Ammon's horn (tissue), 1 donor: ENCODE results near the gene RILPL1.
"Not testable (repeated sequence)": the region's sequence is repeated elsewhere in the genome, so short reads cannot be mapped to it uniquely, and the experiment has no call there.

Experiments used
- DNase-seq: peaks from one replicate; pipeline ENCODE4 v3.0.0-alpha.2; 2016; ENCODE audit warnings: low spot score

Gene RILPL1

GRCh38 chr12:123492339-123493039, 41.0 kb downstream of the RILPL1 start:
- not testable (repeated sequence) for DNase-seq

GRCh38 chr12:123491481-123491880, 42.0 kb downstream of the RILPL1 start:
- no peak for DNase-seq

- DNase-seq = no peak
Observed at GRCh38 chr12:123491056-123491455, 42.5 kb downstream of the RILPL1 start.

GRCh38 chr12:123490089-123490488, 43.4 kb downstream of the RILPL1 start:
- no peak for DNase-seq

GRCh38 chr12:123489580-123489979, 43.9 kb downstream of the RILPL1 start:
- DNase-seq = no peak

- no peak for DNase-seq
Observed at GRCh38 chr12:123488539-123489230, 44.8 kb downstream of the RILPL1 start.

GRCh38 chr12:123487428-123487827, 46.1 kb downstream of the RILPL1 start:
- no peak for DNase-seq

- DNase-seq = no peak
Observed at GRCh38 chr12:123485756-123486155, 47.8 kb downstream of the RILPL1 start.

GRCh38 chr12:123483602-123484248, 49.8 kb downstream of the RILPL1 start:
- no peak for DNase-seq

GRCh38 chr12:123482876-123483275, 50.6 kb downstream of the RILPL1 start:
- DNase-seq = no peak

- DNase-seq = not testable (repeated sequence)
Observed at GRCh38 chr12:123481251-123481650, 52.3 kb downstream of the RILPL1 start.

GRCh38 chr12:123479442-123480180, 53.9 kb downstream of the RILPL1 start:
- DNase-seq = peak; percentile 97

- peak; percentile 91 for DNase-seq
Observed at GRCh38 chr12:123478762-123479161, 54.8 kb downstream of the RILPL1 start.

- no peak for DNase-seq
Observed at GRCh38 chr12:123478069-123478468, 55.5 kb downstream of the RILPL1 start.

GRCh38 chr12:123475246-123475703, 58.2 kb downstream of the RILPL1 start:
- no peak for DNase-seq

GRCh38 chr12:123474485-123475245, 58.9 kb downstream of the RILPL1 start:
- DNase-seq = no peak

- no peak for DNase-seq
Observed at GRCh38 chr12:123472438-123472849, 61.1 kb downstream of the RILPL1 start.

- DNase-seq = peak; percentile 60
Observed at GRCh38 chr12:123471374-123472068, 62.0 kb downstream of the RILPL1 start.

- no peak for DNase-seq
Observed at GRCh38 chr12:123469978-123470377, 63.5 kb downstream of the RILPL1 start.

- no peak for DNase-seq
Observed at GRCh38 chr12:123468786-123469185, 64.7 kb downstream of the RILPL1 start.

GRCh38 chr12:123465084-123465483, 68.4 kb downstream of the RILPL1 start:
- DNase-seq = no peak
